Cardiac muscle cell (in vitro differentiated cells and primary cell): Measurements from ENCODE around the gene TBX21. TPM values are rescaled to one million over a fixed set of nuclear protein-coding genes. Genes with fewer than 3 reads are reported as not detected.

Source experiments
- DNase-seq, 2 donors: peaks; one replicate each; pipeline versions ENCODE4 v3.0.0 to v3.0.0-alpha.2; 2010 to 2017; ENCODE audit warnings: low read depth in 1 of 2, low spot score in 1 of 2
- H3K27ac ChIP-seq: fragments of 200-600 bp; sonication (generic); 2 replicates; pipeline ENCODE4 v1.5.1; 2016
- H3K27me3 ChIP-seq: fragments of 200-600 bp; sonication (generic); 2 replicates; pipeline ENCODE4 v1.6.0; 2016; ENCODE audit warnings: control low read depth
- H3K36me3 ChIP-seq: fragments of 200-600 bp; sonication (generic); 2 replicates; pipeline ENCODE4 v1.5.1; 2016; ENCODE audit warnings: control low read depth
- H3K4me1 ChIP-seq: fragments of 200-600 bp; sonication (generic); 2 replicates; pipeline ENCODE4 v1.8.1; 2017; ENCODE audit warnings: low read depth, mild to moderate bottlenecking, mixed run types
- H3K4me3 ChIP-seq: fragments of 200-600 bp; sonication (generic); 2 replicates; pipeline ENCODE4 v1.5.1; 2016; ENCODE audit warnings: mild to moderate bottlenecking
- H3K9me3 ChIP-seq: fragments of 200-600 bp; sonication (generic); 2 replicates; pipeline ENCODE4 v1.5.1; 2017; ENCODE audit warnings: low read depth, mild to moderate bottlenecking, control low read depth
- CTCF ChIP-seq: IDR thresholded peaks from 2 replicates; pipeline ENCODE4 v1.5.1; 2012; ENCODE audit warnings: low read depth, mild to moderate bottlenecking, low read length
- polyA plus RNA-seq: library from polyadenylated mRNA; unstranded; fragments of >200 nt; fragmentation: Nextera tagmentation; extraction: Ambion mirVana; gene quantifications from 2 replicates; pipeline ENCODE4 v1.2.1, GENCODE V29; 2016
- total RNA-seq: library from RNA; depleted of rRNA; stranded (reverse); fragments of >200 nt; gene quantifications from 2 replicates; pipeline ENCODE4 v1.2.3, GENCODE V29; 2016

TBX21 gene
- total and polyA plus RNA-seq, 2 experiments from 2014 or later, result 0.12 to 2.9 TPM

- H3K27ac ChIP-seq, result no peak overlapping the region
- H3K4me1 ChIP-seq, result no peaks in the 10 kb centered on the region
- TF ChIP-seq CTCF, result no peak
- DNase-seq, result no peak
- H3K27me3 ChIP-seq, result no peaks in the 10 kb centered on the region
- peaks cover 9% of the 10 kb centered on the region for H3K36me3 ChIP-seq
- H3K4me3 ChIP-seq, result no peak overlapping the region
- H3K9me3 ChIP-seq, result no peaks in the 10 kb centered on the region
Observed at GRCh38 chr17:47713980-47714700, 18.9 kb upstream of the TBX21 start.

GRCh38 chr17:47714773-47715396, 18.2 kb upstream of the TBX21 start:
- Histone ChIP-seq H3K27me3 (no peaks in the 10 kb centered on the region), H3K36me3 (peaks cover 4% of the 10 kb centered on the region), H3K4me3 (no peak overlapping the region), H3K9me3 (no peaks in the 10 kb centered on the region), H3K4me1 (no peaks in the 10 kb centered on the region), H3K27ac (no peak overlapping the region)
- no peak for DNase-seq
- no peak for TF ChIP-seq CTCF

GRCh38 chr17:47715669-47716325, 17.2 kb upstream of the TBX21 start:
- H3K4me3 ChIP-seq, result no peak overlapping the region
- H3K27ac ChIP-seq, result no peak overlapping the region
- H3K36me3 ChIP-seq, result no peaks in the 10 kb centered on the region
- no peaks in the 10 kb centered on the region for H3K9me3 ChIP-seq
- H3K4me1 ChIP-seq, result no peaks in the 10 kb centered on the region
- no peak for TF ChIP-seq CTCF
- DNase-seq, result no peak
- peaks cover under 1% of the 10 kb centered on the region for H3K27me3 ChIP-seq

- no peak for DNase-seq
- Histone ChIP-seq H3K9me3 (no peaks in the 10 kb centered on the region), H3K4me1 (no peaks in the 10 kb centered on the region), H3K4me3 (no peak overlapping the region), H3K36me3 (no peaks in the 10 kb centered on the region), H3K27me3 (peaks cover 2% of the 10 kb centered on the region), H3K27ac (no peak overlapping the region)
- TF ChIP-seq CTCF, result no peak
Observed at GRCh38 chr17:47716375-47716774, 16.7 kb upstream of the TBX21 start.

GRCh38 chr17:47717261-47717697, 15.8 kb upstream of the TBX21 start:
- no peak overlapping the region for H3K4me3 ChIP-seq
- H3K27ac ChIP-seq, result no peak overlapping the region
- peak; percentile 47 for TF ChIP-seq CTCF
- H3K36me3 ChIP-seq, result no peaks in the 10 kb centered on the region
- DNase-seq, result no peak
- H3K27me3 ChIP-seq, result peaks cover 5% of the 10 kb centered on the region
- no peaks in the 10 kb centered on the region for H3K4me1 ChIP-seq
- H3K9me3 ChIP-seq, result no peaks in the 10 kb centered on the region
